Mononuclear cell (primary cell): ENCODE measurements around the gene KRTAP4-3. TPM values are rescaled to one million over a fixed set of nuclear protein-coding genes. Genes with fewer than 3 reads are reported as not detected.
"Not testable (repeated sequence)": the region's sequence is repeated elsewhere in the genome, so short reads cannot be mapped to it uniquely, and the experiment has no call there.

Source experiments
- H3K27me3 ChIP-seq: 2 replicates; pipeline ENCODE4 v1.6.0; 2011; ENCODE audit warnings: low read length, control low read depth; ENCODE audit not compliant: insufficient read depth
- H3K4me1 ChIP-seq: 2 replicates; pipeline ENCODE4 v1.5.1; 2011; ENCODE audit warnings: mild to moderate bottlenecking, low read length, control low read depth; ENCODE audit not compliant: insufficient read depth
- H3K4me3 ChIP-seq: 2 replicates; pipeline ENCODE4 v1.5.1; 2011; ENCODE audit warnings: mild to moderate bottlenecking, low read length, moderate library complexity
- H3K9me3 ChIP-seq: 2 replicates; pipeline ENCODE4 v1.5.1; 2011; ENCODE audit warnings: low read depth, mild to moderate bottlenecking, control low read depth, low read length
- total RNA-seq: library from RNA; depleted of rRNA; stranded (reverse); fragments of >200 nt; gene quantifications from one replicate; pipeline ENCODE4 v1.2.3, GENCODE V29; 2012

Gene KRTAP4-3
- total RNA-seq, result not detected

DNA sequence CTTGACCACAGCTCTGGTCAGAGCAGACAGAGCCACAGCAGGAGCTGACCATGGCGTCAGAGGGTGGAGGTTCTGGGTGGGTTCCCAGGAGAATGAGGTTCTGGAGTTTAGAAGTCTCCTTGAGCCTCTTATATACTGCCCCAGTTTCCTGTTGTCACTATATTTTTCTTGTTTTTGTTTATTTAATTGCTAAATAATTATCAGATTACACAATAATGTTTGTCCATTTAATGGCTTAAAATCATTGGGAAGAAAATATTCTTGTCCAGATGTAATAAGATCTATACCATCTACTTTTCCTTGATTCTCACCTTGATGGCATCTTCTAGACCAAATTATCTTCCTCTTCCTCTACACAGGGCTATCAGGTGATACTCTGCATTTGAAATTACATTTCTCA lies at the start of gene KRTAP4-3:
Gene KRTAP4-3 (minus strand): TSS at position 101 of the 400 bp plus-strand sequence. CDS start 49 bp downstream, at position 52.
- no peaks in the 10 kb centered on the region for H3K9me3 ChIP-seq
- H3K4me3 ChIP-seq, result no peak within 1 kb of the TSS
- no peaks in the 10 kb centered on the region for H3K4me1 ChIP-seq
- H3K27me3 ChIP-seq, result peaks cover 3% of the 10 kb centered on the region

DNA sequence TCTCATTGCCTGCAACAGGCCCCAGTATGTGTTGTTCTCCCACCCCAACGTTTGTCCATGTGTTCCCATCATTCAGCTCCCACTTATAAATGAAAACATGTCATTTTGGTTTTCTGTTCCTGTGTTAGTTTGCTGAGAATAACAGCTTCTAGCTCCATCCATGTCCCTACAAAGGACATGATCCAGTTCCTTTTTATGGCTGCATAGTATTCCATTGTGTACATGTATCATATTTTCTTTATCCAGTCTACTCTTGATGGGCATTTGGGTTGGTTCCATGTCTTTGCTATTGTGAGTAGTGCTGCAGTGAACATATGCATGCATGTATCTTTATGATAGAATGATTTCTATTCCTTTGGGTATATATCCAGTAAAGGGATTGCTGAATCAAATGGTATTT lies 47.7 kb upstream of the KRTAP4-3 start:
- Histone ChIP-seq H3K27me3 (peaks cover 4% of the 10 kb centered on the region), H3K9me3 (no peaks in the 10 kb centered on the region), H3K4me3 (no peak overlapping the region), H3K4me1 (no peaks in the 10 kb centered on the region)

DNA sequence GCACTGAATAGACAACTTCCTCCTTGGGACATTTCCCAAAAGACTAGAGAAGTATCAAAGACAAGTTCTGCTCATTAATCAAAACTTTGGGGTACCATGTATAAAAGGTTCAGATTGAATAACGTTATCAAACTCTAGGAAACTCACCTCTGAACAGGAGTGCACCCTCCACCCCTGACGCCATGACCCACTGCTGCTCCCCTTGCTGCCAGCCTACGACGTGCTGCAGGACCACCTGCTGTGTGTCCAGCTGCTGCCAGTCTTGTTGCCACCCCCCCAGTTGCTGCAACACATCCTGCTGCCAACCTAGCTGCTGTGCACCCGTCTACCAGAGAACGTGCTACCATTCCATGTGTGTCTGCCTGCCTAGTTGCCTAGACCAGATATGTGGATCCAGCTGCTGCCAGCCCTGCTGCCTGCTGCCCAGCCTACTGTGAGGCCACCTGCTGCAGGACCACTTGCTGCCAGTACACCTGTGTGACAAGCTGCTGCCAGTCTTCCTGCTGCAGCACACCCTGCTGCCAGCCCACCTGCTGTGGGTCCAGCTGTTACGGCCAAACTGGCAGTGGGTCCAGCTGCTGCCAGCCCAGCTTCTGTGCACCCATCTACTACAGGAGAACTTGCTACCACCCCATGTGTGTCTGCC lies 44.6 kb upstream of the KRTAP4-3 start:
- H3K4me3 ChIP-seq, result no peak overlapping the region
- peaks cover 21% of the 10 kb centered on the region for H3K27me3 ChIP-seq
- H3K9me3 ChIP-seq, result no peaks in the 10 kb centered on the region
- no peaks in the 10 kb centered on the region for H3K4me1 ChIP-seq

DNA sequence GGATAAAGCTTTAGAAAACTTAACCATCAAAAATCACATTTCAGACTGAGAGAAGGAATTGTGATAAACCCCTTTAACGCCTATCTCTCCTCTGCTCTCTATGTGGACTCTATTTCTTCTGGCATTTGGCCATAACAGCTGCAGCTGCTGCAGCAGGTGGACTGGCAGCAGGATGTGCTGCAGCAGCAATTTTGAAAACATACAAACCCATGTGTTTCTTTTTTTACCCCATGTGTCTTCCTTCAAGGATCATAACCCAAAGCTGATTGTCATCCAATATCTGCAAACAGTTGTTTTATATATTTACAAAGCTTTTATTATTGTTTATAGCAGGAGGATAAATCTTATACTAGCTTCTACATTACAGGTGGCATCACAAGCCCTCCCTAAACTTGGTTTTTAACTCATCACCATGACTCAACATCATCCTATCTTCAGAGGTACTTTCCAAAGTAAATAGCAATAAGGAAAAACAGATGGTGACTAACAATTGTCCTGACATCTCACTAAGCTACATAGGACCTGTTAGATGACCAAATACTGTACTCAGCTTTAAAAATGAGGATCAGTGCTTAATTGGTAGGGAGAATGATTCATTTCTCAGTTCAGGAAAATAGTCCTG lies 43.9 kb upstream of the KRTAP4-3 start:
- Histone ChIP-seq H3K4me1 (no peaks in the 10 kb centered on the region), H3K9me3 (no peaks in the 10 kb centered on the region), H3K27me3 (peaks cover 24% of the 10 kb centered on the region), H3K4me3 (no peak overlapping the region)

DNA sequence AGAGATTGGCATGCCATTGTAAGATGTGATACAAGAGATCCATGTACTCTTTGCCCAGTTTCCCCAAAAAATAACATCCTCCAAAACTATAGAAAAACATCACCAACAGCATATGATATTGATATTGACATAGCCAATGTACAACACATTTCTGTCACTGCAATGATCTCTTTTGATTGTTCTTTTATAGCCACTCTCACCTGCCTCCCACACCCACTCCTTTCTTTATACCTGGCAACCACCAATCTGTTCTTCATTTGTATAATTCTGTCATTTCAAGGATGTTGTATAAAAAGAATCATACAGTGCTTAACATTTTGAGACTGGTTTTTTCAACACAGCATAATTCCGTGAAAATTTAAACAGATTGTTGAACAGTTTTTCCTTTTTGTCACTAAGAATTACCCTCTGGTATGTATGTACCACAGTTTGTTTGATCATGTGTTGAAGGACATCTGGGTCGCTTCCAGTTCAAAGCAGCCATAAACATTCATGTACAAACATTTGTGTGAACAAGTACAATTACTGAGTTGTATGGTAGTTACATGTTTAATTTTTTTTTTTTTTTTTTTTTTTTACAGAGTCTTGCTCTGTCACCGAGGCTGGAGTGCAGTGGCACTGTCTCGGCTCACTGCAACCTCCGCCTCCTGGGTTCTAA lies 31.5 kb upstream of the KRTAP4-3 start:
- Histone ChIP-seq H3K27me3 (peaks cover 2% of the 10 kb centered on the region), H3K9me3 (no peaks in the 10 kb centered on the region), H3K4me1 (no peaks in the 10 kb centered on the region), H3K4me3 (no peak overlapping the region)

DNA sequence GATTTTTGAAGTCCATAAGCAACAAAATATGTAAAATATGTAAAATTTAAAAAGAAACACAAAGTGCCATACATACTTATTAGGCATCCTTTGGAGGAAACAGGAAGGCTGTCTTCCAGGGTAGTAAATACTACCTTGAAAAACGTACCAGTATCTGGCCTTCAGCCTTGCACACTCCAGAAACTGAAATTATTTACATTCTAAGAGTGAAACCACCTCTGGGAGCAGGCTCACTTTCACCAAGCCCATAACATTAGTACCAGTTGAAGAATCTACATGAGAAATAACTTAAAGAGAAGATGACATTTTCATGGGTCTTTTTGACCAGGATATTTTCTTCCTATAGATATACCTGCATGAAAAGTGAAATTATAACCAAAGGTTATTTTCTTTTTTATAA lies 28.0 kb upstream of the KRTAP4-3 start:
- Histone ChIP-seq H3K4me1 (no peaks in the 10 kb centered on the region), H3K4me3 (no peak overlapping the region), H3K27me3 (peaks cover 2% of the 10 kb centered on the region), H3K9me3 (no peaks in the 10 kb centered on the region)

DNA sequence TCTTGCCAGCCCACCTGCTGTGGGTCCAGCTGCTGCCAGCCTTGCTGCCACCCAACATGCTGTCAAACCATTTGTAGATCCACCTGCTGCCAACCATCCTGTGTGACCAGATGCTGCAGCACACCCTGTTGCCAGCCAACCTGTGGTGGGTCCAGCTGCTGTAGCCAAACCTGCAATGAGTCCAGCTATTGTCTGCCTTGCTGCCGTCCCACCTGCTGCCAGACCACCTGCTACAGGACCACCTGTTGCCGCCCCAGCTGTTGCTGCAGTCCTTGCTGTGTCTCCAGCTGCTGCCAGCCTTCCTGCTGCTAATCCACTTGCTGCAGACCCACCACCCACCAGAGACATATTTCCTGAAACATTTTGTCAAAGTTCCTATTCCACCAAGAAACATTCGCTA lies 22.3 kb upstream of the KRTAP4-3 start:
- no peaks in the 10 kb centered on the region for H3K9me3 ChIP-seq
- H3K27me3 ChIP-seq, result peaks cover 6% of the 10 kb centered on the region
- no peak overlapping the region for H3K4me3 ChIP-seq
- H3K4me1 ChIP-seq, result no peaks in the 10 kb centered on the region

DNA sequence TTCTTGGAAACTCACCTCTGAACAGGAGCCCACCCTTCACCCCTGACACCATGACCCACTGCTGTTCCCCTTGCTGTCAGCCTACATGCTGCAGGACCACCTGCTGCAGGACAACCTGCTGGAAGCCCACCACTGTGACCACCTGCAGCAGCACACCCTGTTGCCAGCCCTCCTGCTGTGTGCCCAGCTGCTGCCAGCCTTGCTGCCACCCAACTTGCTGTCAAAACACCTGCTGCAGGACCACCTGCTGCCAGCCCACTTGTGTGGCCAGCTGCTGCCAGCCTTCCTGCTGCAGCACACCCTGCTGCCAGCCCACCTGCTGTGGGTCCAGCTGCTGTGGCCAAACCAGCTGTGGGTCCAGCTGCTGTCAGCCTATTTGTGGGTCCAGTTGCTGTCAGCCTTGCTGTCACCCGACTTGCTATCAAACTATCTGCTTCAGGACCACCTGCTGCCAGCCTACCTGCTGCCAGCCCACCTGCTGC lies 21.9 kb upstream of the KRTAP4-3 start, which contains the start of gene KRTAP9-1:
Gene KRTAP9-1 (plus strand): TSS at position 51 of the 482 bp plus-strand sequence. CDS start 0 bp downstream, at position 51.
- not testable (repeated sequence) for H3K27me3 ChIP-seq, H3K4me1 ChIP-seq, H3K4me3 ChIP-seq, H3K9me3 ChIP-seq

DNA sequence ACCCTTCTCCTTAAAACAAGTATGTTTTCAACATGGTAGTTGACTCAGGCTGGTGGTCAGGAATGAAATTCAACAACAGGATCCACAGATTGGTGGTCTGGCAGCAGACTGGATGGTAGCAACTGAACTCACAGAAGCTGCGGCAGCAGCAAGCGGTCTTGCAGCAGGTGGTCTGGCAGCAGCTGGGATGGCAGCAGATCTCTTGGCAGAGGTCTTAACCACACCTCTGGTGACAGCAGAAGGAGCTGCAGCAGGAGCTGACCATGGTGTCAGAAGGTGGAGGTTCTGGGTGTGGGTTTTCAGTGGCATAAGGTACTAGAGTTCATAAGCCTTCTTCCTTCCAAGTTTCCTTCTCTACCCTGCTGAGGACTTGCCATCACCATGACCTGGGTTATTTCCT lies 18.9 kb upstream of the KRTAP4-3 start:
- Histone ChIP-seq H3K4me3 (no peak overlapping the region), H3K9me3 (no peaks in the 10 kb centered on the region), H3K4me1 (no peaks in the 10 kb centered on the region), H3K27me3 (peaks cover 6% of the 10 kb centered on the region)

DNA sequence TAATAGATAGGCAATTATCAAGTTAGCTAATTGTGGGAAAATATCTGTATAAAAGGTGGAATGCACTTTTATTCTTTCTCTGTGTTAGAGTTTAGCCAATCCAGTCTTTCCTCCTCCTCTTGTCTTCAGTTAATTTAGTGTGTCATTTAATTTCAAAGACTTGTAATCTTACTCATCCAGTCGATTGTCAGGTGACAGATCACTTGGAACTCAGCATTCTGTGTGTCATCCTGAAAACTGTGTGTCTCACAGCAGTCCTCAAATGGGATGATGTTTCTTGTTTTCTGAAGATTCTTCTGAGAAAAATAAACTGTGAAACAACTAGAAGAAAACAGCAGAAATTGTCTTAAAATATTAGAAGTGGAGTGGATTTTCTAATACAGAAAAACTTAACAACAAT lies 17.0 kb upstream of the KRTAP4-3 start:
- peaks cover 3% of the 10 kb centered on the region for H3K27me3 ChIP-seq

DNA sequence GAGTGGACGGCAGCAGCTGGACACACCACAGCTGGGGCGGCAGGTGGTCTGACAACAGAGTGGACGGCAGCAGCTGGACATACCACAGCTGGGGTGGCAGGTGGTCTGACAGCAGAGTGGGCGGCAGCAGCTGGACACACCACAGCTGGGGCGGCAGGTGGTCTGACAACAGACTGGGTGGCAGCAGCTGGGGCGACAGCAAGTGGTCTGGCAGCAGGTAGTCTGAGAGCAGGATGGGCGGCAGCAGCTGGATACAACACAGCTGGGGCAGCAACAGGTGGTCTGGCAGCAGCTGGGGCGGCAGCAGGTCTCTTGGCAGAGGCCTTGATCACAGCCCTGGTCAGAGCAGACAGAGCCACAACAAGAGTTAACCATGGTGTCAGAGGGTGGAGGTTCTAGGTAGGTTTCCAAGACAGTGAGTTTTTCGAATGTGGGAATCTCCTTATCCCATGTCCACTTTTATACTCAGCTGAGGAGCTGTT lies 16.5 kb upstream of the KRTAP4-3 start, which contains the start of gene KRTAP4-1:
Gene KRTAP4-1 (minus strand): TSS at position 432 of the 482 bp plus-strand sequence. CDS start 57 bp downstream, at position 375.
- no peak within 1 kb of the TSS for H3K4me3 ChIP-seq
- peaks cover 3% of the 10 kb centered on the region for H3K27me3 ChIP-seq
- H3K9me3 ChIP-seq, result no peaks in the 10 kb centered on the region
- H3K4me1 ChIP-seq, result no peaks in the 10 kb centered on the region

More for the DNA sequence above, 17.0 kb upstream of the KRTAP4-3 start:
- Histone ChIP-seq H3K4me1 (no peaks in the 10 kb centered on the region), H3K4me3 (no peak overlapping the region), H3K9me3 (no peaks in the 10 kb centered on the region)

DNA sequence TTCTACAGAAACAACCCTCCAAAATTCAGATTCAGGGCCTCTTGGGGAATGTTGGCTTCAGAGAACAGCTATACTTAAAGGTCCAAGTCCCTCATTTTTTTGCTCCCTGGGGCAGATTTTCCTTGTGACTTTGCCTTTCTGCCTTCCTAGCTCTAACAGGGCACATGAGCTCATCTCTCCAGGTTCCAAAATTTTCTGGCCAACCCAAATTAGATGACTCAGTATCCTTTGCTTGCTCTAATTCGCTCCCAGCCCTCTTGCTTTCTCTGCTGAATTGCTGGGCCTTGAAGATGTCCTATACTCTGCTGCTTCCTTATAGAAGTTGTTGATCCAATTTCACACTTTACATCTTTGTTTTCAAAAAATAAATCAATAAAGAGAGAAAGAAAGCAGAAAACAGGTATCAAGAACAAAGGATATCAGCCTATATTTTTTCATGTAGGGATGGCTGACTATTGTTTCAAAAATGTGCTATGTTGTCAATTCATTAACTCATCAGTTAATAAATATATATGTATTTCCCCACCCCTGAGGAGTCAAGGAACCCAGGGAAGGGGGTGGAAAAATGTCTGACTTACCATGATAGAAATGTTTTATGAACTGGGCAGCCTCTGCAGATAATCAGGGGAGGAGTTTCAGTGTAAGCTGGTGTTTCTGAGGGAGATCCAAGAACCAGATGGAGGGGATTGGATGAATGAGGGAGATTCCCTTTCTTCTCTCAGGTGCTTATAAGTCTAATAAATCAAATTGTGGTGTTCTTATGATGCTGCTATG lies 11.0 kb upstream of the KRTAP4-3 start:
- H3K4me1 ChIP-seq, result peaks cover 20% of the 10 kb centered on the region

DNA sequence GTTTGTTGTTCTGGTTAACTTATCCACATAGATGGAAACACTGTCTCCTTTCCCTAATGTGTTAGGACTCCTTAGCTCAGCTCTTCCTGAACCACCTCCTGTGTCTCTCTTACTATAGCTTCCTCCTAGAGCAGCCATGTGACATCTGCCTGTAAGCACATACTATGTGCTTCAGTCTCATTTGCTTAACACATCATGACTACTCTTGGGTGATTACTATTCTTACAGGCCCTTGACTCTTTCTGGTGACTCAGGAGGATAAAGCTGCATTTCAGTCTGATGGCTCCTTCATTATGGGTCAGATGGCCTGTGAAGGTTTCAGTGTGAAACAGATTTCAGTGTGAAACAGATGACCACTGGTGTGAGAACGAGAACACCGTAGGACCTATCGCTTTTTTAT lies 10.3 kb upstream of the KRTAP4-3 start:
- H3K9me3 ChIP-seq, result no peaks in the 10 kb centered on the region
- H3K4me3 ChIP-seq, result no peak overlapping the region
- peaks cover 20% of the 10 kb centered on the region for H3K4me1 ChIP-seq
- no peaks in the 10 kb centered on the region for H3K27me3 ChIP-seq

More for the DNA sequence above, 11.0 kb upstream of the KRTAP4-3 start:
- H3K9me3 ChIP-seq, result no peaks in the 10 kb centered on the region
- no peaks in the 10 kb centered on the region for H3K27me3 ChIP-seq
- H3K4me3 ChIP-seq, result no peak overlapping the region

DNA sequence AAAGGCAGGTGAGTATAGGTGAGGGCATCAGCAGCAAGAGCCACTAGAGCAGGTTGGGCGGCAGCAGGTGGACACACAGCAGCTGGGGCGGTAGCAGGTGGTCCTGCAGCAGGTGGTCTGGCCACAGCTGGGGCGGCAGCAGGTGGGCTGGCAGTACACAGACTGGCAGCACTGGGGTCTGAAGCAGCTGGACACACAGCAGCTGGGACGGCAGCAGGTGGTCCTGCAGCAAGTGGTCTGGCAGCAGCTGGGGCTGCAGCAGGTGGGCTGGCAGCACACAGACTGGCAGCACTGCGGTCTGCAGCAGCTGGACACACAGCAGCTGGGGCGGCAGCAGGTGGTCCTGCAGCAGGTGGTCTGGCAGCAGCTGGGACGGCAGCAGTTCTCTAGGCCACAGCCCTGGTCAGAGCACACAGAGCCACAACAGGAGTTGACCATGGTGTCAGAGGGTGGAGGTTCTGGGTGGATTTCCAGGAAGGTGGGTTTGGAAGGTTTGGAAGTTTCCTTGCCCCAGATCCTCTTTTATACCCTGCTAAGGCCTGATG lies 9.8 kb upstream of the KRTAP4-3 start, which contains the start of gene KRTAP4-2:
Gene KRTAP4-2 (minus strand): TSS at position 495 of the 545 bp plus-strand sequence. CDS start 57 bp downstream, at position 438.
- no peaks in the 10 kb centered on the region for H3K27me3 ChIP-seq
- no peak within 1 kb of the TSS for H3K4me3 ChIP-seq
- H3K9me3 ChIP-seq, result no peaks in the 10 kb centered on the region
- H3K4me1 ChIP-seq, result peaks cover 20% of the 10 kb centered on the region
